HG02588 (cell line): ENCODE results near the gene RPL36.
"Not testable (repeated sequence)": the region's sequence is repeated elsewhere in the genome, so short reads cannot be mapped to it uniquely, and the experiment has no call there.

Experiments used
- ATAC-seq: cut with Tn5 transposase; IDR thresholded peaks from one replicate; pipeline ENCODE4 v1.9.1; 2021; ENCODE audit warnings: mild to moderate bottlenecking, moderate library complexity; ENCODE audit not compliant: unreplicated experiment

Gene RPL36

GRCh38 chr19:5703819-5704818, 14.0 kb downstream of the RPL36 start:
- ATAC-seq, result no peak

GRCh38 chr19:5705552-5705951, 15.5 kb downstream of the RPL36 start:
- no peak for ATAC-seq

GRCh38 chr19:5706876-5707573, 16.9 kb downstream of the RPL36 start:
- ATAC-seq, result no peak

GRCh38 chr19:5707576-5708575, 17.8 kb downstream of the RPL36 start:
- no peak for ATAC-seq

GRCh38 chr19:5711025-5711424, 20.9 kb downstream of the RPL36 start:
- no peak for ATAC-seq

GRCh38 chr19:5711713-5712161, 21.6 kb downstream of the RPL36 start:
- ATAC-seq, result no peak

GRCh38 chr19:5713228-5713627, 23.1 kb downstream of the RPL36 start:
- no peak for ATAC-seq

GRCh38 chr19:5714816-5715215, 24.7 kb downstream of the RPL36 start:
- no peak for ATAC-seq

GRCh38 chr19:5717215-5717935, 27.3 kb downstream of the RPL36 start:
- no peak for ATAC-seq

GRCh38 chr19:5718037-5718578, 28.0 kb downstream of the RPL36 start:
- ATAC-seq, result no peak

- no peak for ATAC-seq
Observed at GRCh38 chr19:5718579-5719273, 28.6 kb downstream of the RPL36 start.

GRCh38 chr19:5719274-5719960, 29.3 kb downstream of the RPL36 start:
- ATAC-seq, result no peak

GRCh38 chr19:5719961-5720790, 30.1 kb downstream of the RPL36 start, which contains the start of the genes CATSPERD and LONP1:
Gene CATSPERD (plus strand): TSS chr19:5720637. CDS start chr19:5720738, 101 bp downstream.
Gene LONP1 (minus strand): TSS chr19:5720146. CDS start chr19:5720132, 14 bp downstream.
- ATAC-seq, result peak; percentile 84

GRCh38 chr19:5727453-5728050, 37.5 kb downstream of the RPL36 start:
- no peak for ATAC-seq

GRCh38 chr19:5733172-5733571, 43.1 kb downstream of the RPL36 start:
- ATAC-seq, result not testable (repeated sequence)

GRCh38 chr19:5738423-5738822, 48.3 kb downstream of the RPL36 start:
- no peak for ATAC-seq
